HL-60 (cell line): ENCODE measurements around the gene GNG4.

Experiments used
- DNase-seq, 2 experiments: peaks; one replicate each; pipeline ENCODE4 v3.0.0-alpha.2; 2010 to 2020; ENCODE audit warnings: low read depth in 1 of 2, low spot score in 1 of 2
- H3K27ac ChIP-seq: fragments of 250-450 bp; sonication (Bioruptor Pico); replicated peaks from 2 replicates; pipeline ENCODE4 v1.5.1; 2020; ENCODE audit warnings: mild to moderate bottlenecking, moderate library complexity
- H3K27me3 ChIP-seq: fragments of 250-450 bp; sonication (Bioruptor Pico); 2 replicates; pipeline ENCODE4 v1.5.1; 2021; ENCODE audit warnings: mild to moderate bottlenecking, moderate library complexity; ENCODE audit not compliant: insufficient read depth, poor library complexity, severe bottlenecking
- H3K4me3 ChIP-seq: replicated peaks from 2 replicates; pipeline ENCODE4 v1.5.1; 2011; ENCODE audit warnings: mild to moderate bottlenecking, control low read depth, low read length; ENCODE audit not compliant: insufficient read depth
- CTCF ChIP-seq: IDR thresholded peaks from one replicate; pipeline ENCODE4 v1.5.1; 2011; ENCODE audit warnings: low read length, control low read depth, inconsistent platforms; ENCODE audit not compliant: insufficient read depth
- GABPA ChIP-seq: IDR thresholded peaks from 2 replicates; pipeline ENCODE4 v1.6.1; 2012; ENCODE audit warnings: low read depth
- POLR2AphosphoS5 ChIP-seq: IDR thresholded peaks from 2 replicates; pipeline ENCODE4 v1.6.1; 2012; ENCODE audit warnings: low read depth
- REST ChIP-seq: IDR thresholded peaks from 2 replicates; pipeline ENCODE4 v1.6.1; 2012; ENCODE audit warnings: low read depth; ENCODE audit not compliant: insufficient replicate concordance
- SPI1 ChIP-seq: IDR thresholded peaks from 2 replicates; pipeline ENCODE4 v1.6.1; 2012; ENCODE audit warnings: low read depth, mild to moderate bottlenecking, borderline replicate concordance

GNG4 gene

GRCh38 chr1:235527196-235527814, 122.3 kb downstream of the GNG4 start:
- Histone ChIP-seq H3K4me3 (no peak overlapping the region), H3K27ac (no peak overlapping the region), H3K27me3 (no peaks in the 10 kb centered on the region)
- DNase-seq, result no peak
- no peak for TF ChIP-seq CTCF
- no peak for TF ChIP-seq REST
- no peak for TF ChIP-seq GABPA
- no peak for TF ChIP-seq POLR2AphosphoS5
- TF ChIP-seq SPI1, result no peak

- no peak for DNase-seq
- Histone ChIP-seq H3K27me3 (no peaks in the 10 kb centered on the region), H3K27ac (no peak overlapping the region), H3K4me3 (no peak overlapping the region)
- TF ChIP-seq POLR2AphosphoS5, result no peak
- no peak for TF ChIP-seq CTCF
- no peak for TF ChIP-seq SPI1
- TF ChIP-seq REST, result no peak
- TF ChIP-seq GABPA, result no peak
Observed at GRCh38 chr1:235525314-235525713, 124.3 kb downstream of the GNG4 start.

GRCh38 chr1:235516862-235517446, 132.6 kb downstream of the GNG4 start:
- TF ChIP-seq REST, result no peak
- no peak for TF ChIP-seq SPI1
- no peak for TF ChIP-seq POLR2AphosphoS5
- no peak for TF ChIP-seq CTCF
- Histone ChIP-seq H3K4me3 (no peak overlapping the region), H3K27me3 (no peaks in the 10 kb centered on the region), H3K27ac (no peak overlapping the region)
- DNase-seq, result no peak
